ENCODE measurements around the gene BDKRB1.

BDKRB1 gene

DNA sequence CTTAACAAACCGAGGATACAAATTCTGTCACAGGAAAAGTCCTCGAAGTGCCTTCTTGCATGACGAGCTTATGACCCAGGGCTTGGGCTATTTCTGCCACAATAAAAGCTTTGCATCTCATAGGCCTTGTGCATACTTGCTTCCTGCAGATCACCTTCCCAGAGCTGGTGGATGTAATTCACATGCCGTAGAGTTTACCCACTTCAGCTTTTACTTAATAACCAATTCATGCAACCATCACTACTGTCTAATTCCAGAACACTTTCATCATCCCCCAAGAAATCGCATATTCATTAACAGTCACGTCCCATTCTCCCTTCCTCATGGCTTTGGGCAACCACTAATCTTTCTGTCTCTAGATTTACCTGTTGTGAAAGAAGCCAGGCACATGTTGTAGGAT, 9.0 kb upstream of the BDKRB1 start:
- TF ChIP-seq CTCF (IDR thresholded peaks at IDR 0.05; ENCODE audit: low read depth, low read length, missing control alignments) = no peak
- DNase-seq (ENCODE audit: extremely low read depth, low read depth) = no peak
- H3K4me3 ChIP-seq (replicated peaks; ENCODE audit: low read depth, low read length) = no peak overlapping the region

DNA sequence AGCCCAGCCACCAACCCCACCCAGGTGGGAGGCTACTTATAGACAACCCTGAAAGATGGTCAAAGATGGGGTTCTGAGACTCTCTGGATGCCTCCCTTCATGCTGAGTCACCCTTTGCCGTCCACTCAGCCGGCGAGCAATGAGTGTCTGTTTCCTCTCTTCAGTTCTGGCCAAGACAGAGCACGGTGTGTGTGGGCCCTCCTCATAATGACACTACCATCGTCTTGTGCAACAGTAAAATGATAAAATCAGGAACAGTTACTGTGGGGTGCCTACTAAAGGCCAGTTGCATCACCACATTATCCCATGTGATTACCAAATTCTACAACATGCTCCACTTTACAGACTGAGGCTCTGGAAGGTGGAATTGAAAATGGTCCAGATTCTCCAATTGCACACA, 7.0 kb upstream of the BDKRB1 start:
- no peak for TF ChIP-seq CTCF (IDR thresholded peaks at IDR 0.05; ENCODE audit: low read depth, low read length, missing control alignments)
- no peak for DNase-seq (ENCODE audit: extremely low read depth, low read depth)
- no peak overlapping the region for H3K4me3 ChIP-seq (replicated peaks; ENCODE audit: low read depth, low read length)

DNA sequence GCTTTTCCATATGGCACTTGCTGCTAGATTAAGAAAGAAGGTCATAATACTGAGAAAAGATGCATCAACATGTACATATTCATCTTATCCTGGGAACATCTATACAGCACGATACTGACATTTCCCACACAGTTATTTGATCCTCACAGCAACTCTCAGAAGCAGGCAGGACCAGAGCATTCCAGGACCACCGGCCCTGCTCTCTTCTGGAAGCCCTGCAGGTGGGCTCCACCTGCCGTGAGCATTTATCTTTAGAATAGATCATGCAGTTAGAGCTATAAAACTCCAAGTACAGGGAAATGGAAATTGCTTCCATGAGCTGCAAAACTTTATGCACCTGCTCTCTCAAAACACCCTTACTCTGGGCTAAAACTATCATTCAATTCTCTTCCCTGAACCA, 5.5 kb upstream of the BDKRB1 start:
- no peak overlapping the region for H3K4me3 ChIP-seq (replicated peaks; ENCODE audit: low read depth, low read length)
- DNase-seq (ENCODE audit: extremely low read depth, low read depth) = no peak
- TF ChIP-seq CTCF (IDR thresholded peaks at IDR 0.05; ENCODE audit: low read depth, low read length, missing control alignments) = no peak

GRCh38 chr14:96251656-96252155, 4.3 kb upstream of the BDKRB1 start:
- DNase-seq (ENCODE audit: extremely low read depth, low read depth) = no peak
- no peak overlapping the region for H3K4me3 ChIP-seq (replicated peaks; ENCODE audit: low read depth, low read length)
- no peak for TF ChIP-seq CTCF (IDR thresholded peaks at IDR 0.05; ENCODE audit: low read depth, low read length, missing control alignments)

GRCh38 chr14:96252323-96252998, 3.5 kb upstream of the BDKRB1 start:
- TF ChIP-seq CTCF (IDR thresholded peaks at IDR 0.05; ENCODE audit: low read depth, low read length, missing control alignments) = no peak
- H3K4me3 ChIP-seq (replicated peaks; ENCODE audit: low read depth, low read length) = no peak overlapping the region
- DNase-seq (ENCODE audit: extremely low read depth, low read depth) = no peak

DNA sequence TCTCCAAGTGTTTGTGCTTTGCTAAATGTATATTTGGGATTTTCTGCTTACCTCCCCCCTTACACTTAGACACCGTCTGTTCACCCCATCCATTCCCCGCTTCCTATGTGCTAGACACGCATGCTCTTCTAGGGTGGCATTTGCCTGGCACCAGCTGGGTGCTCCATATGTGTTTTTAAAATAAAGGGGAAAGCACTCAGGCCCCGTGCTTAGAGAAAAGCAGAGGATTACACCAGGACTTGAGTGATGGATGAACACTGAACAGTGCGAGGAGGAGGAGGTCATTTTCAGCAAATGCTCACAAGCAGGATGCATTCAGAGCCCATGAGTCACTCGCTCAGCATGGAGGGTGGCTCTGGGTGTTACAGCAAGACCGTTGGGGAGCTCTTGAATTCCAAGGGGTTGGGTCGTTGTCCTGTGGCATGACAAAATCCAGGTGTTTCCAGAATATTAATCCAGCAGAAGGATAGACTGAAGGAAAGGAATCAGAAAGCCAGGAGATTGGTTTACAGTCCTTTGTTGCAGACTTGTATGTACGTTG, 2.9 kb upstream of the BDKRB1 start:
- no peak overlapping the region for H3K4me3 ChIP-seq (replicated peaks; ENCODE audit: low read depth, low read length)
- TF ChIP-seq CTCF (IDR thresholded peaks at IDR 0.05; ENCODE audit: low read depth, low read length, missing control alignments) = no peak
- DNase-seq (ENCODE audit: extremely low read depth, low read depth) = no peak
